DND-41 (cell line): Measurements from ENCODE around the gene SLC35F2.
A peak's percentile ranks its signal among the peaks of the same experiment; 100 is the strongest.

Experiments
- ATAC-seq: fragments of 200-7000 bp; cut with Tn5 transposase; 3 replicates; pipeline ENCODE4 v1.9.1; 2021; ENCODE audit warnings: low read depth; ENCODE audit not compliant: insufficient read depth
- DNase-seq: peaks from one replicate; pipeline ENCODE4 v3.0.0-alpha.2; 2020
- H2AFZ ChIP-seq: 2 replicates; pipeline ENCODE4 v1.6.0; 2012; ENCODE audit warnings: low read depth, low read length
- H3K27ac ChIP-seq: 2 replicates; pipeline ENCODE4 v1.5.1; 2012; ENCODE audit warnings: low read length, inconsistent platforms
- H3K27me3 ChIP-seq: fragments of 200-600 bp; sonication (generic); 2 replicates; pipeline ENCODE4 v1.6.0; 2012; ENCODE audit warnings: low read length, mild to moderate bottlenecking, inconsistent platforms; ENCODE audit not compliant: insufficient read depth, poor library complexity
- H3K36me3 ChIP-seq: 2 replicates; pipeline ENCODE4 v1.5.1; 2012; ENCODE audit warnings: low read length, inconsistent platforms; ENCODE audit not compliant: insufficient read depth
- H3K4me1 ChIP-seq: 2 replicates; pipeline ENCODE4 v1.5.1; 2012; ENCODE audit warnings: mild to moderate bottlenecking, low read length; ENCODE audit not compliant: insufficient read depth
- H3K4me2 ChIP-seq: 2 replicates; pipeline ENCODE4 v1.6.0; 2012; ENCODE audit warnings: mild to moderate bottlenecking, moderate library complexity, low read length, inconsistent platforms; ENCODE audit not compliant: insufficient read depth
- H3K4me3 ChIP-seq, 2 experiments: fragments of 200-600 bp in 1 of 2; shearing (Covaris generic) in 1 of 2; 2 replicates each; pipeline ENCODE4 v1.5.1; 2012 to 2016; ENCODE audit warnings: inconsistent platforms in 2 of 2, low read length in 2 of 2, mild to moderate bottlenecking in 2 of 2, low read depth in 1 of 2, moderate library complexity in 1 of 2
- H3K79me2 ChIP-seq: 2 replicates; pipeline ENCODE4 v1.6.0; 2012; ENCODE audit warnings: low read length, inconsistent platforms; ENCODE audit not compliant: insufficient read depth
- H3K9ac ChIP-seq: 2 replicates; pipeline ENCODE4 v1.6.0; 2012; ENCODE audit warnings: low read depth, mild to moderate bottlenecking, inconsistent platforms, low read length, moderate library complexity
- H3K9me3 ChIP-seq: 2 replicates; pipeline ENCODE4 v1.5.1; 2012; ENCODE audit warnings: low read length, moderate library complexity, mild to moderate bottlenecking, inconsistent platforms; ENCODE audit not compliant: insufficient read depth, severe bottlenecking
- H4K20me1 ChIP-seq: 2 replicates; pipeline ENCODE4 v1.6.0; 2012; ENCODE audit warnings: low read length; ENCODE audit not compliant: insufficient read depth
- EZH2 ChIP-seq: IDR thresholded peaks from 3 replicates; pipeline ENCODE4 v1.6.1; 2012; ENCODE audit warnings: borderline replicate concordance, low read depth, mild to moderate bottlenecking, moderate library complexity, low read length, inconsistent platforms; ENCODE audit not compliant: severe bottlenecking
- TF ChIP-seq, protein P1 (sequence below): IDR thresholded peaks from 2 replicates; pipeline ENCODE4 v1.5.1; 2012; ENCODE audit warnings: borderline replicate concordance, low read length, moderate library complexity, mild to moderate bottlenecking; ENCODE audit not compliant: poor library complexity, severe bottlenecking; ENCODE audit errors: extremely low read depth

Gene SLC35F2

DNA sequence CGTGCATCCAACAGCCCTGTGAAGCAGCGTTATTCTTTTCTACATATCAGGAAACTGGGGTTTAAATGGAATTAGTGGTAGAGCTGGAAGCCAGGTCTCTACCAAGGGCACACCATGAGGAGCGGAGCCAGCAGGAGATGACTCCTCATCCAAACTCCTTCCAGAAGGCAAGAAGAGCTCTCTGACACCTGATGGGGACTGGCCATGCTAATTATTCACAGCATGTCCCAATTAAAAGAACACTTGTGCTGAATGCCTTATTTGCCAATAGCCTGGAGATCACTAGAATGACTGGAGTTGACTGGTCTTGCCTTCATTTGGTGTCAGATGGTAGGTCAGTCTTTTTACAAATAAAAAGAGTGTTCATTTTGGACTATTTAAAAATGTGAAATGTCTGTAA lies 113.9 kb downstream of the SLC35F2 start:
- peaks cover 6% of the 10 kb centered on the region for H3K27me3 ChIP-seq
- no peak for ATAC-seq
- TF ChIP-seq EZH2: no peak
- TF ChIP-seq, protein P1, sequence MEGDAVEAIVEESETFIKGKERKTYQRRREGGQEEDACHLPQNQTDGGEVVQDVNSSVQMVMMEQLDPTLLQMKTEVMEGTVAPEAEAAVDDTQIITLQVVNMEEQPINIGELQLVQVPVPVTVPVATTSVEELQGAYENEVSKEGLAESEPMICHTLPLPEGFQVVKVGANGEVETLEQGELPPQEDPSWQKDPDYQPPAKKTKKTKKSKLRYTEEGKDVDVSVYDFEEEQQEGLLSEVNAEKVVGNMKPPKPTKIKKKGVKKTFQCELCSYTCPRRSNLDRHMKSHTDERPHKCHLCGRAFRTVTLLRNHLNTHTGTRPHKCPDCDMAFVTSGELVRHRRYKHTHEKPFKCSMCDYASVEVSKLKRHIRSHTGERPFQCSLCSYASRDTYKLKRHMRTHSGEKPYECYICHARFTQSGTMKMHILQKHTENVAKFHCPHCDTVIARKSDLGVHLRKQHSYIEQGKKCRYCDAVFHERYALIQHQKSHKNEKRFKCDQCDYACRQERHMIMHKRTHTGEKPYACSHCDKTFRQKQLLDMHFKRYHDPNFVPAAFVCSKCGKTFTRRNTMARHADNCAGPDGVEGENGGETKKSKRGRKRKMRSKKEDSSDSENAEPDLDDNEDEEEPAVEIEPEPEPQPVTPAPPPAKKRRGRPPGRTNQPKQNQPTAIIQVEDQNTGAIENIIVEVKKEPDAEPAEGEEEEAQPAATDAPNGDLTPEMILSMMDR: no peak
- H3K36me3 ChIP-seq: no peaks in the 10 kb centered on the region
- H3K4me3 ChIP-seq: no peak overlapping the region
- H2AFZ ChIP-seq: no peak overlapping the region
- no peak overlapping the region for H3K9ac ChIP-seq
- H4K20me1 ChIP-seq: no peaks in the 10 kb centered on the region
- no peaks in the 10 kb centered on the region for H3K79me2 ChIP-seq
- H3K4me1 ChIP-seq: no peaks in the 10 kb centered on the region
- no peaks in the 10 kb centered on the region for H3K9me3 ChIP-seq
- H3K4me2 ChIP-seq: no peak overlapping the region
- H3K27ac ChIP-seq: no peak overlapping the region
- no peak for DNase-seq

DNA sequence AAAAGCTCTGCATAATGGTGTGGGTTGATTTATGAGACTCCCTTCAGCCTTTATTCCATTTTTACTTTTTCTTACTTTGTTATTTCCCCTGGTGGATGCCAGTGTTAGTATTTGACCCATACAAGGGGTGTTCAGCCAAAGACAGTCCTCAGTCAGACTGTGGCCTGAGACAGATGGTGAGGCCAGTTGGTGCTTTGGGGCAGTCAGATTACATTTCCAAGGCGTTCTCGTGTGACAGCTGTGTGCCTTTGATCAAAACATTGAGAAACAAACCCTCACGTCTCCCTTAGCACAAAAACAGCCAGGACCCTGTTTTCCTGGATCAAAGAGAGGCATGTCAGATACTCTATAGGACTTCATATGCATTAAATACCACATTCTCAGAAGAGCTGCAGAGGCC lies 115.4 kb downstream of the SLC35F2 start:
- peaks cover 6% of the 10 kb centered on the region for H3K27me3 ChIP-seq
- no peaks in the 10 kb centered on the region for H3K9me3 ChIP-seq
- H3K4me1 ChIP-seq: no peaks in the 10 kb centered on the region
- no peaks in the 10 kb centered on the region for H3K79me2 ChIP-seq
- no peaks in the 10 kb centered on the region for H3K36me3 ChIP-seq
- H4K20me1 ChIP-seq: no peaks in the 10 kb centered on the region
- no peak overlapping the region for H3K4me3 ChIP-seq
- no peak for DNase-seq
- no peak overlapping the region for H3K27ac ChIP-seq
- ATAC-seq: no peak
- TF ChIP-seq, protein P1: no peak
- no peak for TF ChIP-seq EZH2
- H3K9ac ChIP-seq: no peak overlapping the region
- H3K4me2 ChIP-seq: no peak overlapping the region
- no peak overlapping the region for H2AFZ ChIP-seq

DNA sequence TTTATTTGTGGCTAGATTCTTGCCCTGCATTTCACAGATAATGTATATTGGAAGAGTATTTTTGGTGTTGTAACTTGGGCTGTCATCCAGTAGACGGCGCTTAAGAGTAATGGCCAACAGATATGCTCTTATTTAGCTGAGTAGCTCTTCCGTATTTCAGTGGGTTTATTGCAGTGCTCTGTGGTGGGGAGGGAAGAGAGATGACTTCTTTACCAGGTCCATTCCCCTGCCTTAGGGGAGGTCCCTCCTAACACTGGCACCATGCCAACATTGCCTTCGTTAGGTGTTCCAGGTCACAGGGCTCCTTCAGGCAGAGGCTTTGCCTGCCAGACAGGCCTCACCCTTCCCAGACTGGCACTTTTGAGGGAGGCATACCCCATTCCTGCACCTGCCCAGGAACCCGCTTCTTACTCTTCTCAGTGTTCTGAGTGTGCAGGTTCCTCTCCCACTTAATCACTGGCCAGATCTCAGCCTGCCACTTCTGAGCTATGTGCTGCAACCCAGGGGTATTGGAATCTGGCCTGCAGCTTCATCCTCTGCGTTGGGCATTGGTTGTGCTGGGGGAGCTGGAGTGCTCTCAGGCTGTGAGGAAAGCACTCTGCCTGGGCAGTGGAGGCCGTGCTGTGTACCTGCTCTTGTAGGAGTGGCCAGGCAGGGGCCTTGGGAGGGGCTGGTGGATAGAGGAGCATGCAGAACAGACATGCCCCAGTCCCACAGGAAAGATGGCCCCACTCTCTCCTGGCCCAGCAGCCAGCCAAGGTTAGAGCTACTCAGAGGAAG lies 117.4 kb downstream of the SLC35F2 start:
- Histone ChIP-seq H3K9me3 (no peaks in the 10 kb centered on the region), H3K9ac (no peak overlapping the region), H3K27me3 (peaks cover 6% of the 10 kb centered on the region), H3K79me2 (no peaks in the 10 kb centered on the region), H2AFZ (no peak overlapping the region), H3K4me3 (no peak overlapping the region), H3K4me1 (no peaks in the 10 kb centered on the region), H3K4me2 (no peak overlapping the region), H4K20me1 (no peaks in the 10 kb centered on the region), H3K36me3 (no peaks in the 10 kb centered on the region), H3K27ac (no peak overlapping the region)
- DNase-seq (no peak), ATAC-seq (no peak)
- no peak for TF ChIP-seq EZH2
- TF ChIP-seq, protein P1: peak; percentile 22
